ENCODE results near the gene PNCK. TPM values are rescaled to one million over a fixed set of nuclear protein-coding genes. Genes with fewer than 3 reads are reported as not detected.

Gene PNCK
- total and polyA plus RNA-seq, 10 of the 15 experiments (the other 5 are each of a cell fraction or from before 2014, with no cell fraction given), result 0.21 to 0.67 (median 0.54) TPM; not detected in 7

DNA sequence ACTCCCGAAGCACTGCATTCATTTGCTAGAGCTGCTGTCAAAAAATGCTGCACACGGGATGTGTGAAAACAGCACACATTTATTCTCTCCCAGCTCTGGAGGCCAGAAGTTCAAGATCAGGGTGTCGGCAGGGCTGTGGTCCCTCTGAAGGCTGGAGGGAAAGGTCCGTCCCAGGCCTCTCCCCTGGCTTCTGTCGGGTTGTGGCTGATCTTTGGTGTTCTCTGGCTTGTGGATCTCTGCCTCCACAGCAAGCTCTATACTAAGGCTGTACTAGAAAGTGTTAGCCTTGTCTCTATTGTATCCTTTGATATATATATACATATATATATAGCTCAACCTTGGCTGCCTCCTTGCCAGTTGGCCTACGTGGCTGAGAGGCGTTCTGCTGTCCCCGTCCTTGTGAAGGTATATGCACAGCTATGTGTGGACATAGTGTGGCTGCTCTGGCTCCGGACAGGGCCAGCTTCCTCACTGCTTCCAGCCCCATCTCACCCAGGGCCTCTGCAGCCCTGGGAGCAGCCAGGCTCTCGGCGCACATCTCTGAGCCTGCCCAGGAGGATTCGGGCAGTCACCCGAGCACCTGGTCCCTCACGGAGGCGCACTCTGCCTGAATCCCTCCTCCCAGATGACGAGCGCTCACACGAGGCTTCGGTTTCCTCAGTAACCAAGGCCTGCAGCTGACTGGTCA is 41.6 kb downstream of the PNCK start (continued):
- TF ChIP-seq, protein P1, sequence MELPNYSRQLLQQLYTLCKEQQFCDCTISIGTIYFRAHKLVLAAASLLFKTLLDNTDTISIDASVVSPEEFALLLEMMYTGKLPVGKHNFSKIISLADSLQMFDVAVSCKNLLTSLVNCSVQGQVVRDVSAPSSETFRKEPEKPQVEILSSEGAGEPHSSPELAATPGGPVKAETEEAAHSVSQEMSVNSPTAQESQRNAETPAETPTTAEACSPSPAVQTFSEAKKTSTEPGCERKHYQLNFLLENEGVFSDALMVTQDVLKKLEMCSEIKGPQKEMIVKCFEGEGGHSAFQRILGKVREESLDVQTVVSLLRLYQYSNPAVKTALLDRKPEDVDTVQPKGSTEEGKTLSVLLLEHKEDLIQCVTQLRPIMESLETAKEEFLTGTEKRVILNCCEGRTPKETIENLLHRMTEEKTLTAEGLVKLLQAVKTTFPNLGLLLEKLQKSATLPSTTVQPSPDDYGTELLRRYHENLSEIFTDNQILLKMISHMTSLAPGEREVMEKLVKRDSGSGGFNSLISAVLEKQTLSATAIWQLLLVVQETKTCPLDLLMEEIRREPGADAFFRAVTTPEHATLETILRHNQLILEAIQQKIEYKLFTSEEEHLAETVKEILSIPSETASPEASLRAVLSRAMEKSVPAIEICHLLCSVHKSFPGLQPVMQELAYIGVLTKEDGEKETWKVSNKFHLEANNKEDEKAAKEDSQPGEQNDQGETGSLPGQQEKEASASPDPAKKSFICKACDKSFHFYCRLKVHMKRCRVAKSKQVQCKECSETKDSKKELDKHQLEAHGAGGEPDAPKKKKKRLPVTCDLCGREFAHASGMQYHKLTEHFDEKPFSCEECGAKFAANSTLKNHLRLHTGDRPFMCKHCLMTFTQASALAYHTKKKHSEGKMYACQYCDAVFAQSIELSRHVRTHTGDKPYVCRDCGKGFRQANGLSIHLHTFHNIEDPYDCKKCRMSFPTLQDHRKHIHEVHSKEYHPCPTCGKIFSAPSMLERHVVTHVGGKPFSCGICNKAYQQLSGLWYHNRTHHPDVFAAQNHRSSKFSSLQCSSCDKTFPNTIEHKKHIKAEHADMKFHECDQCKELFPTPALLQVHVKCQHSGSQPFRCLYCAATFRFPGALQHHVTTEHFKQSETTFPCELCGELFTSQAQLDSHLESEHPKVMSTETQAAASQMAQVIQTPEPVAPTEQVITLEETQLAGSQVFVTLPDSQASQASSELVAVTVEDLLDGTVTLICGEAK (IDR thresholded peaks at IDR 0.05; ENCODE audit: borderline replicate concordance), result no peak
- no peak for TF ChIP-seq NR2C2 (IDR thresholded peaks at IDR 0.05; ENCODE audit: borderline replicate concordance, control insufficient read depth, insufficient read length, low read depth)
- no peak for TF ChIP-seq POLR2AphosphoS2 (IDR thresholded peaks at IDR 0.05; ENCODE audit: low read depth, low read length)

DNA sequence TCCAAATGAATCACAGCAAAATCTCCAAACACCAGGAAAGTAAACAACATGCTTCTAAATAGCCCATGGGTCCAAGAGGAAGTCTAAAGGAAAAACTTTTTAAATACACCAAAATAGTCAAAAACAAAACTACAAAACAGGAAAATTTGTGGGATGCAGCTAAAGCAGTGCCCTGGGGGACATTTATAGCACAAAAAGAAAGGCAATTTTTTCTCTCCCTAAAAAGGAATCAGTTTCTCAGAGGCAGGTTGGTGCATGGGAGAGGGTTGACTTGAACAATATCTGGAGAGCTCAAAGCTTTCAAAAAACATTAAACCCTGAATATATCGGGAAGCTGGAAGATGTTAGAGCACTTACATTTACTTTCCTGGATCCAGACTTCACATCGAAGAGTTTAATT is 42.3 kb downstream of the PNCK start:
- no peak overlapping the region for H2AFZ ChIP-seq (ENCODE audit: control insufficient read depth, low read depth, low read length)
- H3K36me3 ChIP-seq (ENCODE audit: control insufficient read depth in 2 of 2, insufficient read depth in 2 of 2, low read length in 1 of 2), result no peaks in the 10 kb centered on the region
- SMC1A ChIA-PET (ENCODE audit: uncharacterized antibody, unreplicated experiment), result no interaction called here
- H3K4me2 ChIP-seq (ENCODE audit: control insufficient read depth, insufficient read depth), result no peak overlapping the region
- intact Hi-C loops (cut with micrococcal nuclease; ENCODE audit: unreplicated experiment), result no loop called here
- BruUV-seq (replicated peaks), result no TSS peak
- no peaks in the 10 kb centered on the region for H3K79me2 ChIP-seq (ENCODE audit: control insufficient read depth, insufficient read depth, low read length)
- CTCF ChIA-PET, result interaction anchor here (0.8 to 2.2 kb wide), 6 partner anchors 15 to 92 kb away, joined by 3 to 7 read pairs (median 4); partner anchors contain the start of gene DUSP9
- no peak overlapping the region for H3K4me3 ChIP-seq
- no peak for ATAC-seq
- H3K27ac ChIP-seq (ENCODE audit: control insufficient read depth, insufficient read depth), result no peak overlapping the region
- H3K9ac ChIP-seq (ENCODE audit: control insufficient read depth, insufficient read depth, low read length), result no peak overlapping the region
- no peaks in the 10 kb centered on the region; the same call in 2 of the 3 replicates for H3K9me3 ChIP-seq (replicated peaks; ENCODE audit: control insufficient read depth, insufficient read depth, low read length)
- H3K4me1 ChIP-seq (ENCODE audit: control insufficient read depth, insufficient read depth, low read length), result no peaks in the 10 kb centered on the region
- DNase-seq (ENCODE audit: low read depth, low spot score), result no peak
- POLR2A ChIA-PET, result no interaction called here
- RAD21 ChIA-PET (ENCODE audit: unreplicated experiment), result no interaction called here
- H3K27me3 ChIP-seq (replicated peaks in 1 of 2; ENCODE audit: control insufficient read depth in 2 of 2, insufficient read depth in 2 of 2, low read length in 1 of 2), result 0 out of 4 replicates have a peak, but pooled peaks cover 0 to 2% of the 10 kb centered on the region in 2 experiments
- 19% methylated on average over 2 of the region's 2 CpGs for WGBS (ENCODE audit: insufficient coverage, insufficient replicate concordance, low lambda C conversion rate, missing lambda C conversion rate)
- no peaks in the 10 kb centered on the region for H4K20me1 ChIP-seq (ENCODE audit: control insufficient read depth, insufficient read depth)
- FAIRE-seq, result no peak
- in situ Hi-C loops (cut with MboI), result no loop called here
- TF ChIP-seq TCF3 (IDR thresholded peaks at IDR 0.05; ENCODE audit: borderline replicate concordance, insufficient read depth, low read depth, low read length), result no peak
- no peak for TF ChIP-seq KLF5 (IDR thresholded peaks at IDR 0.05; ENCODE audit: partially characterized antibody)
- no peak for TF ChIP-seq CBFB (IDR thresholded peaks at IDR 0.05; ENCODE audit: low read depth)
- no peak for TF ChIP-seq YY1 (IDR thresholded peaks at IDR 0.05; ENCODE audit: low read depth, low read length)
- no peak for TF ChIP-seq ASH2L (IDR thresholded peaks at IDR 0.05; ENCODE audit: borderline replicate concordance, low read depth)
- TF ChIP-seq HDGF (IDR thresholded peaks at IDR 0.05), result no peak
- no peak for TF ChIP-seq SMC3 (IDR thresholded peaks at IDR 0.05; ENCODE audit: borderline replicate concordance, low read length)
- TF ChIP-seq MYC (IDR thresholded peaks at IDR 0.05; ENCODE audit: insufficient read depth, insufficient read length, insufficient replicate concordance, low read length, severe bottlenecking), result no peak
- TF ChIP-seq, protein P2, sequence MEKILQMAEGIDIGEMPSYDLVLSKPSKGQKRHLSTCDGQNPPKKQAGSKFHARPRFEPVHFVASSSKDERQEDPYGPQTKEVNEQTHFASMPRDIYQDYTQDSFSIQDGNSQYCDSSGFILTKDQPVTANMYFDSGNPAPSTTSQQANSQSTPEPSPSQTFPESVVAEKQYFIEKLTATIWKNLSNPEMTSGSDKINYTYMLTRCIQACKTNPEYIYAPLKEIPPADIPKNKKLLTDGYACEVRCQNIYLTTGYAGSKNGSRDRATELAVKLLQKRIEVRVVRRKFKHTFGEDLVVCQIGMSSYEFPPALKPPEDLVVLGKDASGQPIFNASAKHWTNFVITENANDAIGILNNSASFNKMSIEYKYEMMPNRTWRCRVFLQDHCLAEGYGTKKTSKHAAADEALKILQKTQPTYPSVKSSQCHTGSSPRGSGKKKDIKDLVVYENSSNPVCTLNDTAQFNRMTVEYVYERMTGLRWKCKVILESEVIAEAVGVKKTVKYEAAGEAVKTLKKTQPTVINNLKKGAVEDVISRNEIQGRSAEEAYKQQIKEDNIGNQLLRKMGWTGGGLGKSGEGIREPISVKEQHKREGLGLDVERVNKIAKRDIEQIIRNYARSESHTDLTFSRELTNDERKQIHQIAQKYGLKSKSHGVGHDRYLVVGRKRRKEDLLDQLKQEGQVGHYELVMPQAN (conservative IDR thresholded peaks at IDR 0.05), result no peak
